Measurements from ENCODE around the gene TUBA3E. TPM values are rescaled to one million over a fixed set of nuclear protein-coding genes. Genes with fewer than 3 reads are reported as not detected.
"Not testable (repeated sequence)": the region's sequence is repeated elsewhere in the genome, so short reads cannot be mapped to it uniquely, and the experiment has no call there.

The TUBA3E gene
- total and polyA plus RNA-seq, 2 of the 13 experiments (the other 11 are each of a cell fraction or from before 2014, with no cell fraction given) = not detected

DNA sequence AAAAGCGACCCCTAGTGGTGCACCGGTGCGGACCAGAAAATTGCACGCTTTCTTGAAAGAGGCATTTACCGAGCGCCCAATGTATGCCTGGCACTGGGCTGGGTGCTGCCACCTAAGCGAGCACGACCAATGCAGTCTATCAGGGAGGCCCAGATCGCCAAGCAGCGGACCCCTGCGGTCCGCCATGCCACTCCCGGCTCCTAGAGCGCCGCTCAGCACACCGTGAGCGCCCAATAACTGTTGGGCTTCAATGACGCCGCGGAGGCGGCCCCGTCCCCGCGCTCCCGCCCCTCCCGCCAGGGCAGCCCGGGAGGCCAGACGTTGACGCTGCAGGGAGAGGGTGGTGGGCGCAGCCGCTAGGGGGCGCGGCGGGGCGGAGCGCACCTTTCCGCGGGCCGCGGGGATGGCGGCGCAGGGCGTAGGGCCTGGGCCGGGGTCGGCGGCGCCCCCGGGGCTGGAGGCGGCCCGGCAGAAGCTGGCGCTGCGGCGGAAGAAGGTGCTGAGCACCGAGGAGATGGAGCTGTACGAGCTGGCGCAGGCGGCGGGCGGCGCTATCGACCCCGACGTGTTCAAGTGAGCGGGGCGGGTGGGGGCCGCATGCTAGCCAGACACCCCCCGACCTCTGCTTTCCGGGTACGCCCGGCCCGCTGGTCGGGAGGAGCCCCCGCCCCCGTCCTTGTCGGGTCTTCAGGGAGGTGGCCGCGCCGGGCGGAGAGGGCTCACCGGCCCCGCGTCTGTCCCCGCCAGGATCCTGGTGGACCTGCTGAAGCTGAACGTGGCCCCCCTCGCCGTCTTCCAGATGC lies 16.2 kb downstream of the TUBA3E start, which contains the start of gene MZT2B (continued):
- TF ChIP-seq MAZ (IDR thresholded peaks at IDR 0.05; ENCODE audit: borderline replicate concordance, low read depth, low read length) = peak; percentile 93
- TF ChIP-seq MAZ (CRISPR knock-in tag; IDR thresholded peaks at IDR 0.05; ENCODE audit: low read depth) = peak; percentile 86
- TF ChIP-seq SOX6, LCORL (IDR thresholded peaks at IDR 0.05): not testable (repeated sequence)
- 0 out of 2 replicates have a peak, but pooled peaks have one; percentile 5 for TF ChIP-seq SOX6 (CRISPR knock-in tag; IDR thresholded peaks at IDR 0.05)
- peak; percentile 51; the same call in 1 of the 2 replicates for TF ChIP-seq MIER3 (CRISPR knock-in tag; IDR thresholded peaks at IDR 0.05; ENCODE audit: borderline replicate concordance)
- TF ChIP-seq, protein P1, sequence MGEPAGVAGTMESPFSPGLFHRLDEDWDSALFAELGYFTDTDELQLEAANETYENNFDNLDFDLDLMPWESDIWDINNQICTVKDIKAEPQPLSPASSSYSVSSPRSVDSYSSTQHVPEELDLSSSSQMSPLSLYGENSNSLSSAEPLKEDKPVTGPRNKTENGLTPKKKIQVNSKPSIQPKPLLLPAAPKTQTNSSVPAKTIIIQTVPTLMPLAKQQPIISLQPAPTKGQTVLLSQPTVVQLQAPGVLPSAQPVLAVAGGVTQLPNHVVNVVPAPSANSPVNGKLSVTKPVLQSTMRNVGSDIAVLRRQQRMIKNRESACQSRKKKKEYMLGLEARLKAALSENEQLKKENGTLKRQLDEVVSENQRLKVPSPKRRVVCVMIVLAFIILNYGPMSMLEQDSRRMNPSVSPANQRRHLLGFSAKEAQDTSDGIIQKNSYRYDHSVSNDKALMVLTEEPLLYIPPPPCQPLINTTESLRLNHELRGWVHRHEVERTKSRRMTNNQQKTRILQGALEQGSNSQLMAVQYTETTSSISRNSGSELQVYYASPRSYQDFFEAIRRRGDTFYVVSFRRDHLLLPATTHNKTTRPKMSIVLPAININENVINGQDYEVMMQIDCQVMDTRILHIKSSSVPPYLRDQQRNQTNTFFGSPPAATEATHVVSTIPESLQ (CRISPR knock-in tag; conservative IDR thresholded peaks at IDR 0.05) = 0 out of 2 replicates have a peak, but pooled peaks have one; percentile 49
- TF ChIP-seq HOMEZ (CRISPR knock-in tag; IDR thresholded peaks at IDR 0.05; ENCODE audit: low read depth) = peak; percentile 53; the same call in 1 of the 2 replicates
- TF ChIP-seq ZFP82 (CRISPR knock-in tag; IDR thresholded peaks at IDR 0.05; ENCODE audit: borderline replicate concordance) = peak; percentile 73; the same call in 1 of the 2 replicates
- peak; percentile 16; the same call in 1 of the 2 replicates for TF ChIP-seq LCORL (CRISPR knock-in tag; IDR thresholded peaks at IDR 0.05)
- TF ChIP-seq ARID5B (CRISPR knock-in tag; IDR thresholded peaks at IDR 0.05) = peak; percentile 49
- peak; percentile 68; the same call in 1 of the 2 replicates for TF ChIP-seq SALL1 (CRISPR knock-in tag; IDR thresholded peaks at IDR 0.05)
- TF ChIP-seq, protein P2, sequence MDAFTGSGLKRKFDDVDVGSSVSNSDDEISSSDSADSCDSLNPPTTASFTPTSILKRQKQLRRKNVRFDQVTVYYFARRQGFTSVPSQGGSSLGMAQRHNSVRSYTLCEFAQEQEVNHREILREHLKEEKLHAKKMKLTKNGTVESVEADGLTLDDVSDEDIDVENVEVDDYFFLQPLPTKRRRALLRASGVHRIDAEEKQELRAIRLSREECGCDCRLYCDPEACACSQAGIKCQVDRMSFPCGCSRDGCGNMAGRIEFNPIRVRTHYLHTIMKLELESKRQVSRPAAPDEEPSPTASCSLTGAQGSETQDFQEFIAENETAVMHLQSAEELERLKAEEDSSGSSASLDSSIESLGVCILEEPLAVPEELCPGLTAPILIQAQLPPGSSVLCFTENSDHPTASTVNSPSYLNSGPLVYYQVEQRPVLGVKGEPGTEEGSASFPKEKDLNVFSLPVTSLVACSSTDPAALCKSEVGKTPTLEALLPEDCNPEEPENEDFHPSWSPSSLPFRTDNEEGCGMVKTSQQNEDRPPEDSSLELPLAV (CRISPR knock-in tag; conservative IDR thresholded peaks at IDR 0.05; ENCODE audit: low read depth) = 0 out of 2 replicates have a peak, but pooled peaks have one; percentile 26
- peak; percentile 74 for TF ChIP-seq SP4 (CRISPR knock-in tag; IDR thresholded peaks at IDR 0.05)
- peak; percentile 58 for TF ChIP-seq ARNT2 (CRISPR knock-in tag; IDR thresholded peaks at IDR 0.05; ENCODE audit: low read depth)
- peak; percentile 85 for TF ChIP-seq DMAP1 (CRISPR knock-in tag; IDR thresholded peaks at IDR 0.05)
- TF ChIP-seq TFDP1 (CRISPR knock-in tag; IDR thresholded peaks at IDR 0.05; ENCODE audit: borderline replicate concordance) = peak; percentile 78
- 0 out of 2 replicates have a peak, but pooled peaks have one; percentile 4 for TF ChIP-seq HDAC2 (CRISPR knock-in tag; IDR thresholded peaks at IDR 0.05)
- TF ChIP-seq HMG20A (CRISPR knock-in tag; IDR thresholded peaks at IDR 0.05; ENCODE audit: borderline replicate concordance) = peak; percentile 29; the same call in 1 of the 2 replicates

All from HepG2 (cell line).